ENCODE results near the gene POMGNT2. TPM values are rescaled to one million over a fixed set of nuclear protein-coding genes. Genes with fewer than 3 reads are reported as not detected.
"Not testable (repeated sequence)": the region's sequence is repeated elsewhere in the genome, so short reads cannot be mapped to it uniquely, and the experiment has no call there.

Gene POMGNT2
- total and polyA plus RNA-seq, 4 donors = 2.8 to 12.0 (median 8.6) TPM

DNA sequence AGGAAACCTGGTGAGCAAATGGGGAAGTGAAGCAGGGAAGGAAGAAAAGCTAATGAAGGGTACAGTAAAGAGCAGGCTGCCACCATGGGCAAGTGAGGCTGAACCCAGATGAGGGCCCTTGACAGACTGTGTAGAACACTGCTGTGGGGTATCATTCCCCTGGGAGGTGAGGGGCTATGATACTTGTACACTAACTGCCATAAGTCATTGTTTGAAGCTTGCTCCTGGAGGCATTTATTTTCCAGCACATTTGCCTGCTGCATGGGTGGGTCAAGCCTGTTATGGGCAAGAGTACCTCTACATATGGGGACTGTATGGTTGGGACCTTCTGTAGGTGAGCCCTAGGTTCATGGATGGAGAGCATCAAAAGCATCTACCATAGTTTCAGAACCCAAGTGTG is 57.4 kb downstream of the POMGNT2 start:
- Histone ChIP-seq H3K4me3 (ENCODE audit: low read length in 2 of 2) (no peak overlapping the region), H3K9me3 (ENCODE audit: control insufficient read depth, low read length) (peaks cover 13% of the 10 kb centered on the region), H3K27me3 (ENCODE audit: control insufficient read depth in 1 of 2, insufficient read depth in 2 of 2, low read length in 1 of 2) (no peaks in the 10 kb centered on the region), H3K27ac (ENCODE audit: low read depth in 1 of 2, low read length in 2 of 2) (no peak overlapping the region), H3K4me1 (ENCODE audit: control insufficient read depth in 1 of 2, insufficient read depth in 2 of 2, low read length in 2 of 2) (no peaks in the 10 kb centered on the region), H3K36me3 (ENCODE audit: control insufficient read depth in 1 of 2, insufficient read depth in 2 of 2, low read length in 1 of 2) (no peaks in the 10 kb centered on the region)
- ATAC-seq (ENCODE audit: low FRiP score) = no peak
- intact Hi-C loops (cut with DNase I) = no loop called here
- no peak for DNase-seq

DNA sequence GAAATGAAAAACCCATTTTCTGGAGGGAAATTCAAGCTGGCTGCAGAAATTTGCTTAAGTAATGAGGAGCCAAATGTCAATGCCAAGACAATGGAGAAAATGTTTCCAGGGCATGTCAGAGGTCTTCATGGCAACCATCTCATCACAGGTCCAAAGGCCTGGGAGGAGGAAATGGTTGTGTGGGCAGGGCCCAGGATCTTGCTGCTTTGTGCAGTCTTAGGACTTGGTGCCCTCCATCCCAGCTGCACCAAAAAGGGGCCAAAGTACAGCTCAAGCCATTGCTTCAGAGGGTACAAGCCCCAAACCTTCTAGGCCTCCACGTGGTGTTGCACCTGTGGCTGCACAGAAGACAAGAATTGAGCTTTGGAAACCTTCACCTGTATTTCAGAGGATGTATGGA is 59.3 kb downstream of the POMGNT2 start:
- Histone ChIP-seq H3K27ac (ENCODE audit: low read depth in 1 of 2, low read length in 2 of 2) (no peak overlapping the region), H3K4me3 (ENCODE audit: low read length in 2 of 2) (no peak overlapping the region), H3K27me3 (ENCODE audit: control insufficient read depth in 1 of 2, insufficient read depth in 2 of 2, low read length in 1 of 2) (no peaks in the 10 kb centered on the region), H3K9me3 (ENCODE audit: control insufficient read depth, low read length) (peaks cover 6% of the 10 kb centered on the region), H3K4me1 (ENCODE audit: control insufficient read depth in 1 of 2, insufficient read depth in 2 of 2, low read length in 2 of 2) (no peaks in the 10 kb centered on the region), H3K36me3 (ENCODE audit: control insufficient read depth in 1 of 2, insufficient read depth in 2 of 2, low read length in 1 of 2) (no peaks in the 10 kb centered on the region)
- DNase-seq (no peak), ATAC-seq (ENCODE audit: low FRiP score) (no peak)
- intact Hi-C loops (cut with DNase I) = no loop called here
- 55 to 60% methylated on average over 1 of the region's 1 CpG for WGBS, 2 donors

DNA sequence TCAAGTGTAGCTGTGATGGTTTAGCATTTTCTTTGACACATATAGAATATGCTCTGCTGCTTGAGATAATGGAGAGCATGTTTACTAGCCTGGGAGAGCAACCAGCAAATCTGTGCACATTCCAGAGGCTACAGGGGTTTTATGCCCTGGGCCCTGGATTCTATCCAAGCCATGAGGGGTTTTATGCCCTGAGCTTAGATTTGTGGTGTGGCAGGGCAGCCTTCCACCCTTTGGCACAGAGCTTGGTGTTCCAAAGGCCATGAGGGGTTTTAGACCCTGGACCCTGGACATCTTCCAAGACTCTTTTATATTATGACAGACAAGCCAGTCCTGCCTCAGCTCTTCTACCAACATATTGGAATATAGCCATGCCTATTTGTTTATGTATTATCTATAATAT is 60.8 kb downstream of the POMGNT2 start:
- H3K9me3 ChIP-seq (ENCODE audit: control insufficient read depth, low read length); H3K36me3 ChIP-seq (ENCODE audit: control insufficient read depth in 1 of 2, insufficient read depth in 2 of 2, low read length in 1 of 2); H3K27ac ChIP-seq (ENCODE audit: low read depth in 1 of 2, low read length in 2 of 2); intact Hi-C loops (cut with DNase I); H3K4me1 ChIP-seq (ENCODE audit: control insufficient read depth in 1 of 2, insufficient read depth in 2 of 2, low read length in 2 of 2); DNase-seq; H3K4me3 ChIP-seq (ENCODE audit: low read length in 2 of 2); H3K27me3 ChIP-seq (ENCODE audit: control insufficient read depth in 1 of 2, insufficient read depth in 2 of 2, low read length in 1 of 2); ATAC-seq (ENCODE audit: low FRiP score): not testable (repeated sequence)

DNA sequence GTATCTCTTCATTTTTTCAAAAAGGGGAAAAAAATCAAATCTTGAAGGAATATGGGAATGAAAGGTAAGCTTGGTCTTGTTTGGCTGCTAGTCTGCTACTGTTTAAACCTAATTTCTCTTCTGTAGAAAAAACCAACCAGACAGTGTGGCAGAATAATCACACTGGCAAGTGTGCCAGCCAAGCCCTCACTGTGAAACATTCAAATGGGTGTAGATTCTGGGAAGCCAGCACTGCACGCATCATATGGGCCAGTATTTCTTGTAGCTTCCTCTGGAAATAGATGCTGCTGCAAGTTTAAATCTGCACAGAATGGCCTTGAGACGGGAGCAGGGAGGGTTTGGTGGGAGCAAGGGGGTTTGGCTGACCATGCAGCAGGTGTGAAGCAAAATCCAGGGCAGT is 62.1 kb downstream of the POMGNT2 start:
- no peaks in the 10 kb centered on the region for H3K36me3 ChIP-seq (ENCODE audit: control insufficient read depth in 1 of 2, insufficient read depth in 2 of 2, low read length in 1 of 2)
- DNase-seq (no peak), ATAC-seq (ENCODE audit: low FRiP score) (no peak)
- H3K27me3 ChIP-seq (ENCODE audit: control insufficient read depth in 1 of 2, insufficient read depth in 2 of 2, low read length in 1 of 2) = no peaks in the 10 kb centered on the region
- intact Hi-C loops (cut with DNase I) = no loop called here
- no peak overlapping the region for H3K27ac ChIP-seq (ENCODE audit: low read depth in 1 of 2, low read length in 2 of 2)
- H3K4me3 ChIP-seq (ENCODE audit: low read length in 2 of 2) = no peak overlapping the region
- no peaks in the 10 kb centered on the region for H3K4me1 ChIP-seq (ENCODE audit: control insufficient read depth in 1 of 2, insufficient read depth in 2 of 2, low read length in 2 of 2)
- WGBS, 2 donors = 68% methylated on average over 2 of the region's 2 CpGs
- H3K9me3 ChIP-seq (ENCODE audit: control insufficient read depth, low read length) = peaks cover 4% of the 10 kb centered on the region

DNA sequence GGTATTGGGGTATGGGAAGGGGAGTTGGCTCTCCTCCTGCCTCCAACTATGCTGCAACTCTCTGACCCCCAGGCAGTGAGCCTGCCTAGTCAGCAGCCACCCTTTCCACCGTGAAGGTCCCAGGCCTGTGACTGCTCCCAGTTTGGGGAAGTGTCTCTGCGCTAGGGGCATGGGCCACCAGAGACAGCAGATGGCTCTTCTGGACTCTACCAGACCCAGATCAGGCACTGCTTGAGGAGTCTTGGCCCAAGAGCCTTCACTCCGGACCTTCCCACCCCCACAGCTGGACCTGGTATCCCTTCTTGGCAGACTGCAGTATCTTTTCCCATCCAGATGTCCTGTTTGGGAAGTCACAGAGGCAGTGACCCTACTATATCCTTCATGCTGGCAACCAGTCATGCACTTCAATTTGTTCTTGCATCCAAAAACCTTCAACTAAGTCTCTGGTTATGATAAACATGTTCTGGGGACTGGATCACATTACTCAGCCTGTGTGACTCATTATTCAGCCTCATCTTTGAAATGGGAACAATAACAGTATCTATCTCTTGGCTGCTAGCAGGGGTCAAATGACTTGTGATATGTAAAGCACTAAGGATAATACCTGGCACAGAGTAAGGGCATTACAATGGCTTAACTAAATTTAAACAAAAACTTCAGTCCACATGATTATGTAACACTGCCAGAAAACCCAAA is 62.7 kb downstream of the POMGNT2 start:
- Histone ChIP-seq H3K27ac (ENCODE audit: low read depth in 1 of 2, low read length in 2 of 2) (no peak overlapping the region), H3K27me3 (ENCODE audit: control insufficient read depth in 1 of 2, insufficient read depth in 2 of 2, low read length in 1 of 2) (no peaks in the 10 kb centered on the region), H3K4me1 (ENCODE audit: control insufficient read depth in 1 of 2, insufficient read depth in 2 of 2, low read length in 2 of 2) (no peaks in the 10 kb centered on the region), H3K4me3 (ENCODE audit: low read length in 2 of 2) (no peak overlapping the region), H3K9me3 (ENCODE audit: control insufficient read depth, low read length) (peaks cover 4% of the 10 kb centered on the region), H3K36me3 (ENCODE audit: control insufficient read depth in 1 of 2, insufficient read depth in 2 of 2, low read length in 1 of 2) (no peaks in the 10 kb centered on the region)
- intact Hi-C loops (cut with DNase I) = no loop called here
- 72 to 78% methylated on average over 3 of the region's 3 CpGs for WGBS, 2 donors
- ATAC-seq (ENCODE audit: low FRiP score) (peak; percentile 70), DNase-seq (no peak)

DNA sequence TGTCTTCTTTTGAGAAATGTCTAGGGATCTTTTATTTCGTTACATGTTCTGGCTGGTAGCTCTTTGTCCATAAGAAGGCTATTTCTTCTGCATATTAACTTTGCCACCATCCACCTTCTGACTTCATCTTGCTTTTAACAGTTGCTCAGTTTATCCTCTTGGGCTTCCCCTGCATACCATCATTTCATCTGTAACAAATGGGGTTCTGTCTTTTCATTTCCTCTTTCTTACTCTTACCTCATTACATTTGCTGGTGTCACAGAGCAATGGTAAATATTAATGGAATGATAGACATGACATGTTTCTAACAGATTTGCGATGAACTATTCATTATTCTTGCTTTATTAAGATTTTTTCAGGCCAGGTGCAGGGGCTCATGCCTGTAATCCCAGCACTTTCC is 64.4 kb downstream of the POMGNT2 start:
- intact Hi-C loops (cut with DNase I) = no loop called here
- Histone ChIP-seq H3K9me3 (ENCODE audit: control insufficient read depth, low read length) (peaks cover 3% of the 10 kb centered on the region), H3K4me1 (ENCODE audit: control insufficient read depth in 1 of 2, insufficient read depth in 2 of 2, low read length in 2 of 2) (no peaks in the 10 kb centered on the region), H3K27ac (ENCODE audit: low read depth in 1 of 2, low read length in 2 of 2) (no peak overlapping the region), H3K36me3 (ENCODE audit: control insufficient read depth in 1 of 2, insufficient read depth in 2 of 2, low read length in 1 of 2) (no peaks in the 10 kb centered on the region), H3K27me3 (ENCODE audit: control insufficient read depth in 1 of 2, insufficient read depth in 2 of 2, low read length in 1 of 2) (no peaks in the 10 kb centered on the region), H3K4me3 (ENCODE audit: low read length in 2 of 2) (no peak overlapping the region)
- DNase-seq = no peak
- 86 to 93% methylated on average over 2 of the region's 2 CpGs for WGBS, 2 donors
- no peak for ATAC-seq (ENCODE audit: low FRiP score)

DNA sequence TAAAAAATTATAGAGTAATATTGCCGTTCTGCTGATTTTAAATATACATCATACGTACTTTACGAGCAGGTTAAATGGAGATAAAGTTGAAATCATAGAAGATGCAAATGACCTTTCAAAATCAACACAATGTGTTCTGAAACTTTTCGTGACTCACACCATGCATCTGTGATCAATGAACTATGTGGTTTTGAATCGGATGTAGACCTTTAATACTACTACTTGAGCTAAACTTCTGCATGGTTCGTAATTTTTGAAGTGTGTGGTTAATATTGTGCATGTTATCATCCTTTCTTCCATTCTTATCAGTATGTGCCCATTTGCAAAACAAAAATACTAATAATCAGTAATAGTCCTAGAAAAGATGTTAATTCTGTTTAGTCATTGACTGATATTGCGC is 67.9 kb downstream of the POMGNT2 start:
- DNase-seq (no peak), ATAC-seq (ENCODE audit: low FRiP score) (no peak)
- Histone ChIP-seq H3K27ac (ENCODE audit: low read depth in 1 of 2, low read length in 2 of 2) (no peak overlapping the region), H3K4me1 (ENCODE audit: control insufficient read depth in 1 of 2, insufficient read depth in 2 of 2, low read length in 2 of 2) (no peaks in the 10 kb centered on the region), H3K27me3 (ENCODE audit: control insufficient read depth in 1 of 2, insufficient read depth in 2 of 2, low read length in 1 of 2) (no peaks in the 10 kb centered on the region), H3K9me3 (ENCODE audit: control insufficient read depth, low read length) (no peaks in the 10 kb centered on the region), H3K36me3 (ENCODE audit: control insufficient read depth in 1 of 2, insufficient read depth in 2 of 2, low read length in 1 of 2) (no peaks in the 10 kb centered on the region), H3K4me3 (ENCODE audit: low read length in 2 of 2) (no peak overlapping the region)
- intact Hi-C loops (cut with DNase I) = no loop called here
- WGBS, 2 donors = 88 to 94% methylated on average over 7 of the region's 7 CpGs

DNA sequence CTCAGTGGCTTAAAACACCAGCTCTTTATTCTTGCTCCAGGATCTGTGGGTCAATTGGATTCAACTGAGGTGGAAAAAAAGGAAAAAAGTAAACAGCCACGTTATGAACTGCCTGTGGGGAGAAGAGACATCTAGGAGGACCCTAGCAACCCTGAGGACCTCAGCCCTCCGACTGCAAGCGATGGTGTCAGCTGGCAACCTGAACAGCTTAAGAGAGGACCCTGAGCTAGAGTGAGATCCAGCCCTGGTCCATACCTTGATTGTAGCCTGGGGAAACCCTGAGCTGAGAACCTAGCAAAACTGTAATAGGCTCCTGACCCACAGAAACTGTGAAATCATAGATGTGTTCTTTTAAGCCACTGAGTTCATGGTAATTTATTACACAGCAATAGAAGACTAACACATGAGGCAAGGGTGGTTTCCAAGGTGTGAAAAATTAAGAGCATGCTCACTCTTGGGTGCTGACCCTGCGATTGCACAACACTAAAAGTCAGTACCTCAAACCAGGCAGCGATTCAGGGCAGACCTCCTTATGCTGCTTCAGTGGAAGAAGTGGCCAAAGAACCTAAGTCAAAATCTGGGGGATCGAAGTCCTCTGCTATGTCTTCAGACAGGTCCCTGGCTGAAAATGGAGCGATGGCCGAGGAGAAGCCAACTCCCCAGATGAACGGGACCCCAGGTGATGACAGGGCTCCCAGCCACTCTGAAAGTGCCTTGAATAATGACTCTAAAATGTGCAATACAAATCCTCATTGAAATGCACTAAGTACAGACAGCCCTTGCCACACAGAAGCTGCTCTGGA is 69.1 kb downstream of the POMGNT2 start:
- WGBS, 2 donors = 82 to 88% methylated on average over 9 of the region's 9 CpGs
- Histone ChIP-seq H3K36me3 (ENCODE audit: control insufficient read depth in 1 of 2, insufficient read depth in 2 of 2, low read length in 1 of 2) (no peaks in the 10 kb centered on the region), H3K27me3 (ENCODE audit: control insufficient read depth in 1 of 2, insufficient read depth in 2 of 2, low read length in 1 of 2) (no peaks in the 10 kb centered on the region), H3K4me3 (ENCODE audit: low read length in 2 of 2) (no peak overlapping the region), H3K27ac (ENCODE audit: low read depth in 1 of 2, low read length in 2 of 2) (no peak overlapping the region), H3K4me1 (ENCODE audit: control insufficient read depth in 1 of 2, insufficient read depth in 2 of 2, low read length in 2 of 2) (no peaks in the 10 kb centered on the region), H3K9me3 (ENCODE audit: control insufficient read depth, low read length) (no peaks in the 10 kb centered on the region)
- no peak for ATAC-seq (ENCODE audit: low FRiP score)
- DNase-seq = no peak
- intact Hi-C loops (cut with DNase I) = no loop called here

DNA sequence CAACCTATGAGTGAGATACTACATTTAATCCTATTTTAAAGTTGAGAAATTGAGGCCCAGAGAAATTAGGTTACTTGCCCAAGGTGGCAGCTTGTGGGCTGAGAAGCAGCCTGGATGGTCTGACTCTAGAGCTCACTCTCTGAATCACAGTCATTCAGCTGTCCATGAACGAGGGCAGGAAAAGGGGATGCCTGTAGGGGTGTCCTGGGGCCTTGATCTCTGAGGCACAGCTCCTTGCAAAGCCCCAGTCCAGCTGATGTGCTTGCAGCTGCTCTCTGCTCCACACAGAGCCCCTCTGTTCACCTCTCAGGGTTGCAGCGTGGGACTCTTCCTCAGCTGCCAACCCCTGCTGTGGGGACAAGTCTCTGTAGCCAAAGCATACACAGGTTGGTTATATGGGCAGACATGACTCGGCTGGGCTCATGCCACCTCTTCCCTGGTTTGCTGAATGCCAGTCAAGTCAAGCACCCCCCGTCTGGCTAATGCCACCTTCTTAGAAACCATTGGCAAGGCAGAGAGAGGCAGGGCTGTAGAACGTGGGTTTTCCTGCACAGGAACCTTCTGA is 70.0 kb downstream of the POMGNT2 start:
- intact Hi-C loops (cut with DNase I) = no loop called here
- no peaks in the 10 kb centered on the region for H3K9me3 ChIP-seq (ENCODE audit: control insufficient read depth, low read length)
- DNase-seq (no peak), ATAC-seq (ENCODE audit: low FRiP score) (no peak)
- no peak overlapping the region for H3K27ac ChIP-seq (ENCODE audit: low read depth in 1 of 2, low read length in 2 of 2)
- H3K27me3 ChIP-seq (ENCODE audit: control insufficient read depth in 1 of 2, insufficient read depth in 2 of 2, low read length in 1 of 2) = no peaks in the 10 kb centered on the region
- no peaks in the 10 kb centered on the region for H3K4me1 ChIP-seq (ENCODE audit: control insufficient read depth in 1 of 2, insufficient read depth in 2 of 2, low read length in 2 of 2)
- 18 to 19% methylated on average over 5 of the region's 5 CpGs for WGBS, 2 donors
- H3K36me3 ChIP-seq (ENCODE audit: control insufficient read depth in 1 of 2, insufficient read depth in 2 of 2, low read length in 1 of 2) = no peaks in the 10 kb centered on the region
- H3K4me3 ChIP-seq (ENCODE audit: low read length in 2 of 2) = no peak overlapping the region
